NCI-H524 (cell line): ENCODE measurements around the gene C16orf89.
"Not testable (repeated sequence)": the region's sequence is repeated elsewhere in the genome, so short reads cannot be mapped to it uniquely, and the experiment has no call there.

Source experiments
- DNase-seq, 2 experiments: peaks; one replicate each; lab custom pipeline; 2025; lab: John Stamatoyannopoulos, UW

The C16orf89 gene, protein sequence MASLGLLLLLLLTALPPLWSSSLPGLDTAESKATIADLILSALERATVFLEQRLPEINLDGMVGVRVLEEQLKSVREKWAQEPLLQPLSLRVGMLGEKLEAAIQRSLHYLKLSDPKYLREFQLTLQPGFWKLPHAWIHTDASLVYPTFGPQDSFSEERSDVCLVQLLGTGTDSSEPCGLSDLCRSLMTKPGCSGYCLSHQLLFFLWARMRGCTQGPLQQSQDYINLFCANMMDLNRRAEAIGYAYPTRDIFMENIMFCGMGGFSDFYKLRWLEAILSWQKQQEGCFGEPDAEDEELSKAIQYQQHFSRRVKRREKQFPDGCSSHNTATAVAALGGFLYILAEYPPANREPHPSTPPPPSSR

DNA sequence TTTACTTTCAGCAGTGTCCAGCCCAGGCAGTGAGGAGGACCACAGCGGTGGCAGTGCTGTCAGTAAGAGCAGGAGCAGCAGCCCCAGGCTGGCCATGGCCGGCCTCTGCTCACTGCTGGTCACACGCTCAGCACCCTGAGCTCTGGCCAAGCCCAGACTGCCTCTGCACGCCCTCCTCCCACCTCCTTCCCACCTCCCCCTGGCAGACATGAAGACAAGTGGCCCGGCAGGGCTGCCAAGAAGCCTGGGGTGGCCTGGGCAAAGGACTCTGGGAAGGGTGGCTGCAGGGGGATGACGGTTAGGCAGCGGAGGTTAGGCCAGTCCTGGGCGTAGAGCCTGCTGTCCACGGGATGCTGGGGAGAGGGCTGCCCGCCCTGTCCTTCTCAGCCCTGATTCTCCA lies at the start of gene C16orf89:
Gene C16orf89, minus strand, starts transcription at position 144 of the 400 bp plus-strand sequence. Its CDS starts 48 bp downstream, at position 96.
- no peak for DNase-seq

DNA sequence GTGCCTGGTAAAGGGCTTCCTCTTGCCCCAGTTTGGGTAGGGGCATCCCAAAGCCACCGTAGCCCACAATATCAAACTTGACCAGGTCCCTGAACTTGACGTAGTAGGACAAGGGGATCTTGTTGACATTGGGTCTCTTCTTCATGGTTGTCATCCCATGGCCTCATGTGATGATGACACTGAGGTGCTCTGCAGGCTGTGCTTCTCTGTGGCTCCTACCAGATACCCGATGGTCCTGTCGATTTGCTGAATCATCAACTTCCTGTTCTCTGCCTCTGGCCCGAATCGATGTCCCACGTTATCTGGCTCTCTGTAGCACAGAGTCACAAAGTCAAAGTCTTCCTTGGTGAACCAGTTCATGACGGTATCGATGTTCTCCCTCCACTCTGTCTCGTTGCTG lies 45.2 kb upstream of the C16orf89 start:
- DNase-seq = not testable (repeated sequence)

DNA sequence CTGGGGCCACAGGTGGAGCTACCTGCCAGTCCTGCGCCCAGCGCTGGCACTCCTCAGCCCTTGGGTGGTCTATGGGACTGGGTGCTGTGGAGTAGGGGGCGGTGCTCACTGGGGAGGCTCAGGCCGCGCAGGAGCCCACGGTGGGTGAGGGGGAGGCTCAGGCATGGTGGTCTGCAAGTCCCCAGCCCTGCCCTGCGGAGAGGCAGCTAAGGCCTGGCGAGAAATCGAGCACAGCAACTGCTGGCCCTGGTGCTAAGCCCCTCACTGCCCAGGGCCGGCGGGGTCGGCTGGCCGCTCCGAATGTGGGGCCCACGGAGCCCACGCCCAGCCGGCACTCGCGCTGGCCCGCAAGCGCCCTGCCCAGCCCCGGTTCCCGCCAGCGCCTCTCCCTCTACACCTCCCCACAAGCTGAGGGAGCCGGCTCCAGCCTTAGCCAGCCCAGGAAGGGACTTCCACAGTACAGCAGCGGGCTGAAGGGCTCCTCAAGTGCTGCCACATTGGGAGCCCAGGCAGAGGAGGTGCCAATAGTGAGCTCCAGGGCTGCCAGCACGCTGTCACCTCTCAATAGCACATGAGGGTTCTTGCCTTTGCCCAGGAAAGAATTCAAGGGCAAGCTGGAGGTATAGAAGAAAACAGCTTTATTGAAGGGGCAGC lies 42.9 kb upstream of the C16orf89 start:
- no peak for DNase-seq

DNA sequence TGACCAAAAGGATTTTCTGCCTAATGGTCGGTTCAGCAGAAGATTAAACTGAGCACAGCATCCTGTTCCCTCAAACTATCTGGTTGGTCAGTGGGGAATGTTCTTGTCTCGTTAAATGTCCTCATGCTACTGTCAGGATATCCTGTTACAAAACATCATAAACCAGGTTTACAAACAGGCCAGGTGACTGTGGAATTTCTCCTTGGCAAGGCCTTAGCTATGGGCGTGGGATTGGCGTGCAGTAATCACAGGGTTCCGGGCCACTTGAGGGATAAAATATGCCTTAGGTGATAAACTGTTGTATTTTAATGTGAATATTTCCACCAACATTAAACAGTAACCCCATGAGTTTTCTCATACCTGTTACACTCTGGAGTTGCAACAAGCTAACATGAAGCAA lies 39.3 kb upstream of the C16orf89 start:
- DNase-seq = not testable (repeated sequence)

DNA sequence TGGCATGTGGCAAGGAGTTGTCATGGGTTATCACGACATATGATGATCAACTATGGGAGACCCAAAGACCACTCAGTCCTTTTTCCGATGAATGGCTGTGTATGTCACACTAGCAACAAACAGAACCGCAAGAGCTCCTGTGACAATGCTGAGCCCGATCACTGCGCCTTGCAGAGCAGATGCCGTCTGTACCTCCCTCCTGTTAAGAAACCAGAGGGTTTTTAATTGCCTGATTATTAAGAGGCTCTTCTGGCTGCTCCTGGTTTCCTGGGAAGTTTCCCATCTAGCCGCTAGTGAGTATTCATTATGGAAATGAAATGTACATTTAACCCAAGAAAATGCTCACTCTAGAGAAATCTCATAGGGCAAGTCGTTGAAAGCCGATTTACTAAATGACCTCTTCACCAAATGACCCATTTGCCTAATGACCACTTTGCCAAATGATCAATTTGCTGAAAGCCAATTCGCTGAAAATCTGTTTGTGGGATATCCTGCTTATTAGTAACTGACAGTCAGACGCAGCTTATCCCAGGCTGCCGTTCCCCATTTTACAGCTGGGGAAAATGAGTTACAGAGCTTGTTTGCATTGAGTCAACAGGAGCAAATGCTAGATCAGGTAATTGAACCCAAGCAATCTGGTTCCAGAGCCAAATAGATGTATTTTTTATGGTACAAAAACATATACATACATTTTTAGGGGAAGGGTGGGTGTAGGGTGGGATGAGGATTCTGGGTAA lies 37.7 kb upstream of the C16orf89 start:
- DNase-seq = peak; percentile 20 to 66

DNA sequence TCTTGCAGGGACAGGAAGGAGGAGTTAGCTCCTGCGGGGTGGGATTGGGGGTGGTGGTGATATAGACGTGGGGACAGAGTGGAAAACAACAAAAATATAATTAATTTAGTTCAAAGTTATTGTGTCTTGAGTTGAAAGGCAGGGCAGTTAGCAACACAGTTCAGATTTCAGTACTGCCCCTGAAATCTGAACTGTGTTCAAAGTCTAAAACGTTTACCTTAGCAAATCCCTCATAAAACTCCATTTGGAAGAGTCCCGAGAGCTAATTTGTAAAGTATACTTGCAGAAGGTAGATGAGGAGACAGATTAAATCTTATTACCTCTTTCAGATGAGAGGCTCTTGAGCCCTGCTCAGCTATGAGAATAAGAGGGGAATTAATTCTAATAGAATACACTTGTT lies 33.4 kb upstream of the C16orf89 start:
- DNase-seq = peak in 1 of 2 experiments; percentile 64

DNA sequence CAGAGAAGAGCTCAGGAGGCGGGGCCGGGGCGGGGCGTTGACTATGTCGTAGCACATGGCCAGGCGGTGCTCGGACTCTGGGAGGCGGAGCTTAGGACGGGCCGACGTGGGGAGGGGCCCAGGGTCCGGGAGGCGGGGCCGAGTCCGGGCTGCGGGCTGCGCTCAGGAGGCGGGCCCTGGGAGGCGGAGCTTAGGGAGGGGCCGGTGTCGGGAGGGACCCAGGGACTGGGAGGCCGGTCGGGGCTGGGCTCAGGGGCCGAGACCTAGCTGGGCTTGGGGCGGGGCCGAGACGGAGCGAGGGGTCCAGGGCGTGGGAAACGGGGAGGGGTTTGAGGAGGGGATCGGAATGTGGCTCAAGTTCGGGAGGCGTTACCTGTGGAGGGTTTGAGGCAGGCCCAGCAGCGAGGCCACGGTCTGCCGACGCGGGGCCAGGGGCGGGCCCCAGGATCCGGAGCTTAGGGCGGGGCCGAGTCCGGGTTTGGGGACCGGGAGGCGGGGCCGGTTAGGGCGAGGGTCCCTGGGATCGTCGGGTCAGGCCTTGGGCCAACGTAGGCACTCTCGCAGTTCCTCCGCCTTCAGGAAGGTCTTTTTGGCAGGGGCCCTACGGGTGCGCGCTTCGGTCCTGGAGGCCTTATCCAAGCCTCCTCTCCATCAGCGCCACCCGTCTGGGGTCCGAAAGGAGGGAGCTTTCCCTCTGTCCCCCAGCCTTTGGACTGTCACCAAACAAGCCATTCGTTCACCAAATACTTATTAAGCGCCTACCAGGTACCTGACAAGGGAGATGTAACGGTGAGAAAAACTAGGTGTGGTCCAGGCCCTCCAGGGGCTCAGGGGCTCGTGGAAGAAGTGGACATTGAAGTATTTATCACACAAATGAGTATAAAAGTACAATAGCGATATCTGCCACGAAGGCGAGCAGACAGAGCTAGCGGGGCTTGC lies 32.7 kb upstream of the C16orf89 start:
- DNase-seq = peak in 1 of 2 experiments; percentile 34

DNA sequence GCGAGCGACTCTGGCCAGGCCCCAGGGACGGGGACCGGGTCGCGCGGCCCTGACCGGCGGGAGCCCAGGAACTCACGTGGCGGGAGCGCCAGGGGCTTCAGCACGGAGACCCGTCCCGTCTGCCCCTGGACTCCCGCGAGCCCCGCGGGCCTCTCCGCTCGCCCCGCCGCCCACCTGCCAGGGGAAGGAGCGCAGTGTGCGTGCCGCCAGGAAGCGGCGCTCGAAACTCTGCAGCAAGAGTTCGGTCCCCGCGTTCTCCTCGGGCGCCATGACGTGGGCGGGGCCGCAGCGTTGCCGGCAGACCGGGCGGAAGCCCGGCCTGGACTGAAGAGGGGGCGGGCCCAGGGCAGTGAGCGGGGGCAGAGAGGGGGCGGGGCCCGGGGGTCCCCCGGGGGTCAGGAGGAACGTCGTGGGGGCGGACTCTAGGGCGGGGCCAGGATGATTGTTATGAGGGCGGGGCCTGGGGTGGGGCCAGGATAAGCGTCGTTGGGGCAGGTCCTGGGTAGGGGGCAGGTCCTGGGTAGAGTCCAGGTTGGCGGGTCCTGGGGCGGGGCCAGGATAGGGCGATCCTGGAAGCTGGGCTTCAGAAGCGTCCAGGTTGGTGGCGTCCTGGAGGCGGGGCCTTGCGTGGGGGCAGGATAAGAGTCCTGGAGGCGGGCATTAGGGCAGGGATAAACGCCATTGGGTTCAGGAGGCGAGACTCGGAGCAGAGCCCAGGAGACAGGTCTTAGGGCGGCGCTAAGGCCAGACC lies 31.9 kb upstream of the C16orf89 start, which contains the start of gene EEF2KMT:
Gene EEF2KMT, minus strand, starts transcription at position 326 of the 751 bp plus-strand sequence. Its CDS starts 56 bp downstream, at position 270.
- DNase-seq = peak; percentile 98 to 99

DNA sequence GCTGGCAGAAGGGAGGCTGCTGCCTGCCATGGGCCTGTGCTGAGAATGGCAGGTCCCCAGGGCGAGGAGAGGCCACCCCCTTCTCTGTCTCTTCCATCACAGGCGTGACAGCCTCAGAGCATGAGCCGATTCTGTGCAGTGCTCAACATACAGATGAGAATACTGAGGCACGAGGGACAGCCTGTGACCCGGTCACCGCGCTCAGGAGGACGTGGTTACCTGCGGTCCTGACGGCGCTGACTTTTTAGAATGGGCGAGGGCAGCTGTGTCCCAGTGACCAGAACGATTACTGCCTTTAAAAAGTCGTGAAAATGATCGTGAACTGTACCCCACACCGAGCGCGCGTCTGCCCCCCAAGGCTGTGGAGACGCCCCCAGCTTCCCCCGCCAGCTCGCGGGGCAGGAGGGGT lies 31.3 kb upstream of the C16orf89 start:
- peak in 1 of 2 experiments; percentile 35 for DNase-seq

DNA sequence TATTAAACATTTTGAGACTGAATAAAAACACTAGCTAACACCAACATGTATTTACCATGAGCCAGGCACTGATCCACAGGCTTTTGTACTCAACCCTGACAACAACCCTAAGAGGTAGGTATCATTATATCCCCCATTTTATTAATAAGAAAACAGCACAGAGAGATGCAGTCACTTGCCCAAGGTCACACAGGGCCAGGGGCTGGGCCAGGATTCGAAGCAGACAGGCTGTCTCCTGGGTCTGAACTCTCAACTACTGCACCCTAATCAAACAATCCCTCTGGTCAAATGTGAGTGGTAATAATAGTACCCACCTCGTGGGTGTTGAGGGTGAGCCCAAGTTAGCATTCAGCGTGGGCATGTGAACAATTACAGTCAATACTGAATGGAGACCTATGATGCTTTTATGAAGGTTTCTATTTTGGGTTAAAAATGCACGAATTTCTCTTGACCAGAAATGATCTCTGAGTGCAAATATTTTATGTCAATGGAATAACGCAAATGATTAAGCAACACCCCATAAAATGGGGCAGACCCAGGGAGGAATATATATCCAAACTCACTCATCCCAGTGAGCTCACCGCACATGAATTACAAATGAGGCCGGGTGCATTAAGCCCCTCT lies 30.8 kb upstream of the C16orf89 start:
- not testable (repeated sequence) for DNase-seq

DNA sequence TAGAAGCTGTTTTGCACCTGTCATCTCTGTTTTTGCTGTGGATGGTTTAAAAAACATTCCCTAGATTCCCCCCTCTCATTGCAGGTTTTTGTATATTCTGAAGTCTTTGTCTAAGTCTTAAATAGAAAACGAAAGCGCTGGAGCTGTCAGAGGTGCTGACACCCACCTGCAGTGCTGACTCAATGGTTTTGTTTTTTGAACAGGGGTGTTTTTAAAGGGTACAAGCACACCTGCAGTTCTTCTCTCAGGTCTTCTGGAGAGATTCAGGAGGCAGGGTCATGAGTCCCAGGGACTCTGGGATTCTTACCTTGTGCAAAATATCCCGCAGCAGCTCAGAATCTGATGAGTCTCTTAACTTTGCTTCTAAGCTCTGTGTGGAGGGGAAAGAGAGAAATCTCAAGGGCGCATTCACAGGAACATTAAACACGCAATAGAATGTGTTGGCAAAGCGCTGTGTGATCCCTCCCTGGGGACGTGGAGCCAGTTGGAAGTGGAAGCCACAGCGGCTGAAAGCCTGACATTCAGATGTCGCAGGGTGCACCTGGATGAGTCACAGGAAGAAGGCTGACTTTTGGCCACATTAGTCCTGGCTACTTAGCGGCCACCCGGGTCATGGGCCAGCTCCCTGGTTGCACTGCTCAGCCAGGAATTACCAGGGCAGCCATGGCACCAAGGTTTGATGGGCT lies 29.5 kb upstream of the C16orf89 start:
- not testable (repeated sequence) for DNase-seq

DNA sequence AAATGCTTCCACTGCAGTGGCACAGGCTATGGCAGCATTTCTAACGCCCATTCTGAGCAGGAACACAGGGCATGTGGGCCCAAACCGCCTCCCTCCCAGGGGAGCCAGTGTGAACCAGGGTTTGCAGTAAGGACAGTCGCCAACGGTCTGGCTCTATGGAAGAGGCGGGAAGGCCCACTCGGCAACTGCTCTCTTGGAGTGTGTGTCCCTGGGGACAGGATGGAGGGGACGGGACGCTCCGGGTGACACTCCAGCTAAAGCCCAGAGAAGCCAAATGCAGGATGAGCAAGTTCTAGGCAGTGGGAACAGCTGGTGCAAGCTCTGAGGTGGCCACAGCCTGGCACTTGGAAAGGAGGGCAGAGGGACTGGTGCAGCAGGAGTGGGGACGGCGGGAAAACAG lies 28.0 kb upstream of the C16orf89 start:
- DNase-seq = peak; percentile 81 to 91

DNA sequence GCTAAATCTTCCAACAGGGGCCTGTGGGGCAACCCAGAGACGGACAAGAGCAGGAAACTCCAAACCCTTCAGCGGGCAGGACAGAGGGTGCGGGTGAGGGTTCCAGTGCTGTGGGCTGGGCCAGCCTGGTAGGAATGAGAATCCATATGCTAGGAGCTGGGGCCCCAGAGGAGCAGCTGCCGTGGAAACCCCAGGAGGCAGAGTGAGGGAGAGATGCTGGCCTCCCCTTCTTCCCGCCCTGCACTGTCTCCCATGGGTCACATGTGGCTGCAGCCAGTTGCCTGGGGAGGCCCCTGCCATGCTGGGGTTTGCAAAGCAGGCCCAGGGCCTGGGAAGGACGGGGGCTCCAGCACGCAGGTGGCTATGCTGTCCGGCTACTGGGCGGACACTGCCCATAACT lies 27.3 kb upstream of the C16orf89 start:
- DNase-seq = peak in 1 of 2 experiments; percentile 20

DNA sequence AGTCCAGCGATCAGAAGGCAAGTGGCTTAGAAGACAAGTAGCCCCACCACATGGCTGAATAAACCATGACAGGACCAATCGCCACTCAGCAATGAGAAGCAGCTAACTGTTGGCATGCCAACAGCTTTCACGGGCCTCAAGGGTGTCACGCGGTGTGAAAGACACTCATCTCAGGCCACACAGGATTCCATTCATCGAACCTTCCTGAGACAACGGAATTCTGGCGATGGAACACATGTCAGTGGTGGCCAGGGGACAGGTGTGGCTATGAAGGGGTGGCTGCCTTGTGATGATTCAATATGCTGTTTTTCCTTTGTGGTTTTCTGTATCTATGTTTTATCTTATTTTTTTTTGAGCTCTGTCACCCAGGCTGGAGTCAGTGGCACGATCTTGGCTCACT lies 24.8 kb upstream of the C16orf89 start:
- DNase-seq = not testable (repeated sequence)

DNA sequence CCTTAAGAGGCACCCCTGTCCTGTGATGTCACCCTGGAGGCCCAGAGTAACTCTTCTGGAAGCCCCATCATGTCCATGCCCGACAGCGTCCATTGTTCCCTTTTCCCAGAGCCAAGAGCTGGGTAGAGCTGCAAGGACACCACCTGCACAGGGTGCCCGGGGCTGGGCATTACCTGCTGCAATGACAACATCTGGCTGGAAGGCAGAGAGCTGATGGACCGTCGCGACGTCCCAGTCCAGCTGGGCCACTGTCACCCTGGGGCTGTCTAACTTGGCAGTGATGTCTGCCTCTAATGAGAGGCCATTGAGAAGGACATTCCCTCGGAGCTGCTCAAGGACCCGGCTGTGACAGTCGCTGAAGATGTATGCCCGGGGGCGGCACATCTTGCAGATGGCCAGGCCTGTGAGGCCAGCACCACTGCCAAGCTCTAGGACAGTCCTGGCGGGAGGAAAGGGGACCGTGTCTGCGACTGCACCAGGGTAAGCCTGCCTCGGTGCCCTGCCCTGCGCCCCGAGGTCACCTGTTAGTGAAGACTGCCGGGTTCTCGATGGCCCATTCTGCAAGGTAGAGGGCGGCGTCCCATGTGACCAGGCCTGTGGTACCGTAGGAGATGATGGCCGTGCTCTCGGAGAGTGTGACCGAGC lies 24.3 kb upstream of the C16orf89 start:
- not testable (repeated sequence) for DNase-seq

DNA sequence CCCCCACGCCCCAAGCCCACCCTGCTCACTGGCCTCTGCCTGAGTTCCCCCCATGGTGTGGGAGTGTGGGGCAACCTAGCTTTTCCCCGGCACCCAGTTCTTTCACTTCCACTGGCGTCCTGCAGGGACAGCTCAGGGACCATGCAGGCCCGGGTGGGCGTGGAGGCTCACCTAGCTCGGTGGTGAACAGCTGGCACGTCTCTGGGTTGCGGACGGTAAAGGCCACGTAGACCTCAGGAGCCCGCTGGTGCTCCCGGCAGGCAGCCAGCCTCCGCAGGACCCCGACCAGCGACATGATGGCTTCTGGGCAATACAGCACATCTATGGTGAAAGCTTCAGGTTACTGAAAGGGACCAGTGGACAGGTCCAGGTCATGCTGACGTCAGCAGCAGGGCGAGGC lies 23.2 kb upstream of the C16orf89 start:
- DNase-seq = not testable (repeated sequence)

DNA sequence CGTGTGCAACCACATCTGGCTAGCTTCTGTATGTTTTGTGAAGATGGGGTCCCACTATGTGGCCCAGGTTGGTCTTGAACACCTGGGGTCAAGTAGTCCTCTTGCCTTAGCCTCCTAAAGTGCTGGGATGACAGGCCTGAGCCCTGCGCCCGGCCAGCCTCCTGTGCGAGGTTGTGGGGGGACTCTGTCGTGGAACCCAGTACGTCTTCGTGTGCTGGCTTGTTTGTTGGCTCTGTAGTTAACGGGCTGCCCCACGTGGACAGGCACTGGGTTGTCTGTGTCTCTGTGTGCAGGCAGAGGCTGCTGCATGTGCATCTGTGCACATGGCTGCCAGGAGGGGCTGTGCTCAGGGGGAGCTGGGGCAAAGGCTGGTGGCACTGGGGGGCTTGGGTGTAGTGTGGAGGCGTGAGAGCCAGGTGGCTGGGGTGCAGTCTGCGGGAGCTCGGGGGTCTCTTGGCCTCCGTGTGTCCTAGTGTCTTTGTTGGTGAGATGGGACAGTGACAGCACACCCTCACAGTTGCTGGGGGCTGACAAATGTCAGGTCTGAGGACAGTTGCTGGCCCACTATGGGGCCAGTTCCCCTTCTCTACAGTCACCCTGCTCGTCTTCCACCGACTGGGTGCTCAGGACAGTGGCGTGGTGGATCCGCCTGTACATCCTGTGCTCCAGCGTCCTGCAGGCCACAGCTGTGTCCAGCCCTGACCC lies 22.5 kb upstream of the C16orf89 start:
- not testable (repeated sequence) for DNase-seq

DNA sequence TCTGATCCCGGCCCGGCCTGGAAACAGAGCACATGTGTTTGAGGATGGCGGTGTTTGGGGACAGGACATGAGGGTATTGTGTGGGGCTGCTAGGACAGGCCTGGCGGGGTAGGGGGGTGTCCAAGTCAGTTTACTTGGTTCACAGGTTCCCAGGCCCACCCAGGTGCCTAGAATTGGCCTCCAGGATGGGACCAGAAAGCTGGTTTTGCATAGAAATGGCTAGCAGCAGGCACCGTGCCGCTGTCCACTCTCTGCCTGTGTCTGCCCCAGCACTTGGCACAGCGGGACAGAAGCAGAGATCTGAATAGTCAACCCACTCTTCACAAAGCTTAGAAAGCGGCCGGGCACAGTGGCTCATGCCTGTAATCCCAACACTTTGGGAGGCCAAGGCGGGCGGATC lies 20.0 kb upstream of the C16orf89 start:
- DNase-seq = not testable (repeated sequence)
